ENCODE data around the gene OSBPL10. TPM values are rescaled to one million over a fixed set of nuclear protein-coding genes. Genes with fewer than 3 reads are reported as not detected.

OSBPL10 gene
- total and polyA plus RNA-seq, 8 donors, result 1.8 to 37.7 (median 5.9) TPM

GRCh38 chr3:31753050-31753425, 228.0 kb downstream of the OSBPL10 start:
- no peak overlapping the region for H3K4me3 ChIP-seq
- WGBS, 5 donors, result 92 to 96% (median 93%) methylated on average over 7 of the region's 7 CpGs
- peak overlapping the region in 1 of 5 donors; percentile 14 for H3K27ac ChIP-seq
- DNase-seq, result no peak
- TF ChIP-seq POLR2AphosphoS5 (IDR thresholded peaks at IDR 0.05), result no peak
- TF ChIP-seq EP300 (IDR thresholded peaks at IDR 0.05), result no peak
- no peak for TF ChIP-seq POLR2A (IDR thresholded peaks at IDR 0.05)
- TF ChIP-seq, protein P1, sequence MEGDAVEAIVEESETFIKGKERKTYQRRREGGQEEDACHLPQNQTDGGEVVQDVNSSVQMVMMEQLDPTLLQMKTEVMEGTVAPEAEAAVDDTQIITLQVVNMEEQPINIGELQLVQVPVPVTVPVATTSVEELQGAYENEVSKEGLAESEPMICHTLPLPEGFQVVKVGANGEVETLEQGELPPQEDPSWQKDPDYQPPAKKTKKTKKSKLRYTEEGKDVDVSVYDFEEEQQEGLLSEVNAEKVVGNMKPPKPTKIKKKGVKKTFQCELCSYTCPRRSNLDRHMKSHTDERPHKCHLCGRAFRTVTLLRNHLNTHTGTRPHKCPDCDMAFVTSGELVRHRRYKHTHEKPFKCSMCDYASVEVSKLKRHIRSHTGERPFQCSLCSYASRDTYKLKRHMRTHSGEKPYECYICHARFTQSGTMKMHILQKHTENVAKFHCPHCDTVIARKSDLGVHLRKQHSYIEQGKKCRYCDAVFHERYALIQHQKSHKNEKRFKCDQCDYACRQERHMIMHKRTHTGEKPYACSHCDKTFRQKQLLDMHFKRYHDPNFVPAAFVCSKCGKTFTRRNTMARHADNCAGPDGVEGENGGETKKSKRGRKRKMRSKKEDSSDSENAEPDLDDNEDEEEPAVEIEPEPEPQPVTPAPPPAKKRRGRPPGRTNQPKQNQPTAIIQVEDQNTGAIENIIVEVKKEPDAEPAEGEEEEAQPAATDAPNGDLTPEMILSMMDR (IDR thresholded peaks at IDR 0.05), result no peak
- H3K27me3 ChIP-seq, result no peaks in the 10 kb centered on the region
- H3K4me1 ChIP-seq, result peaks cover 0 to 4% (median under 1%) of the 10 kb centered on the region in 4 donors
- intact Hi-C loops (cut with DNase I; ENCODE audit: low total_unique reads), result no loop called here
- H3K36me3 ChIP-seq, result no peaks in the 10 kb centered on the region
- H3K9me3 ChIP-seq, result no peaks in the 10 kb centered on the region

- H3K27ac ChIP-seq, result no peak overlapping the region
- H3K9me3 ChIP-seq, result no peaks in the 10 kb centered on the region
- H3K4me3 ChIP-seq, result no peak overlapping the region
- no peak for DNase-seq
- H3K27me3 ChIP-seq, result no peaks in the 10 kb centered on the region
- no peaks in the 10 kb centered on the region for H3K36me3 ChIP-seq
- WGBS, 5 donors, result 81 to 88% (median 86%) methylated on average over 7 of the region's 7 CpGs
- intact Hi-C loops (cut with DNase I; ENCODE audit: low total_unique reads), result no loop called here
- TF ChIP-seq, protein P1 (IDR thresholded peaks at IDR 0.05), result no peak
- TF ChIP-seq POLR2AphosphoS5 (IDR thresholded peaks at IDR 0.05) (no peak), POLR2A (IDR thresholded peaks at IDR 0.05) (no peak), EP300 (IDR thresholded peaks at IDR 0.05) (no peak)
- peaks cover 0 to 8% (median 2%) of the 10 kb centered on the region in 4 donors for H3K4me1 ChIP-seq
These were observed 228.6 kb downstream of the OSBPL10 start for GRCh38 chr3:31752305-31753049.

DNA sequence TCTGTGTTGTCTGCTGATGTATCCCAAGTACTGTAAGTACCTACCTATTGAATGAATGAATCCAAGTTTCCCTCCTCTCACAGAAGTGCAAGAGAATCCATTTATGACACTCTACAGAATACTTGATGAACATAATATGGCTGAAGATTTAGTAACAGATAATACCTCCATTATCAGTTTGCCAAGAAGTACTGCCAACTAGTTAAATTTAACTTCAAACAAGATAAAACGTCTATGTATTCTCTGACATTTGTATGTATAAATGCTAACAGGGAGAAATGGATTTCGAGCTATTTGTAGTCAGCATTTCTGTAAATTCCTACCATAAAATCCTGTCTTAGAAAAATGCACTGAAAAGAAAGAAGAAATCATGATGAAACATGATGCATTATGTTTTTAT, 230.7 kb downstream of the OSBPL10 start:
- H3K36me3 ChIP-seq, result no peaks in the 10 kb centered on the region
- 32 to 50% (median 36%) methylated on average over 2 of the region's 2 CpGs for WGBS, 5 donors
- no peaks in the 10 kb centered on the region for H3K9me3 ChIP-seq
- no peak overlapping the region for H3K4me3 ChIP-seq
- no peaks in the 10 kb centered on the region for H3K27me3 ChIP-seq
- intact Hi-C loops (cut with DNase I; ENCODE audit: low total_unique reads), result no loop called here
- DNase-seq, result no peak
- TF ChIP-seq, protein P1 (IDR thresholded peaks at IDR 0.05), result no peak
- TF ChIP-seq POLR2AphosphoS5 (IDR thresholded peaks at IDR 0.05), result no peak
- no peak overlapping the region for H3K27ac ChIP-seq
- H3K4me1 ChIP-seq, result peaks cover 0 to 8% (median 2%) of the 10 kb centered on the region in 4 donors

DNA sequence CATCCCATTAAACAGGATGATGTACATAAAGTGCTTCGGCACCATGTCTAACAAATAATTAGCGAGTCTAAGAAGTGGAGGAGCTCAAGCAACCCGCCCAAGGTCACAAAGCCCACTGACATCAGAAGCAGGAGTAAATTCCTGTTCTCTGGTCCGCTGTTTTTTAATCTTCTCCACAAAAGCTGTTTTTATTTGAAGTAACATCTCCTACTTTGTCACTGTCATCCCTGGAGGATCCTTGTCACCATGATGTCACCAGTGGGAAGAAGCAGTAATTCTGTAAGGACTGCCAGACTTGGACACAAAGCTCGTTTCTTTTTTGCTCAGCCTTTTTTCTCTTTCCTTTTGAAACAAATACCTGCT, 232.1 kb downstream of the OSBPL10 start:
- TF ChIP-seq EP300 (IDR thresholded peaks at IDR 0.05) (no peak), POLR2AphosphoS5 (IDR thresholded peaks at IDR 0.05) (no peak), POLR2A (IDR thresholded peaks at IDR 0.05) (no peak)
- TF ChIP-seq, protein P1 (IDR thresholded peaks at IDR 0.05), result no peak
- Histone ChIP-seq H3K27me3 (no peaks in the 10 kb centered on the region), H3K4me1 (peaks cover 0 to 8% (median 2%) of the 10 kb centered on the region in 4 donors), H3K27ac (no peak overlapping the region), H3K9me3 (no peaks in the 10 kb centered on the region), H3K4me3 (no peak overlapping the region), H3K36me3 (no peaks in the 10 kb centered on the region)
- intact Hi-C loops (cut with DNase I; ENCODE audit: low total_unique reads), result no loop called here
- DNase-seq, result no peak
- 24 to 49% (median 44%) methylated on average over 5 of the region's 5 CpGs for WGBS, 5 donors

All from stomach (tissue), 9 donors.